OCI-LY3 (cell line): Measurements from ENCODE around the gene NINL.

ENCODE experiments used
- H2AFZ ChIP-seq: fragments of 200-600, 300-600 bp; shearing (Covaris generic); 2 replicates; pipeline ENCODE4 v1.6.0; 2014; ENCODE audit warnings: antibody characterized with exemption, low read depth, low read length
- H3K27ac ChIP-seq: fragments of 200-600, 300-600 bp; sonication (generic); 2 replicates; pipeline ENCODE4 v1.5.1; 2014; ENCODE audit warnings: mild to moderate bottlenecking, low read length, moderate library complexity, mixed read lengths
- H3K27me3 ChIP-seq: fragments of 200-600, 300-600 bp; sonication (generic); 2 replicates; pipeline ENCODE4 v1.6.1; 2014; ENCODE audit warnings: low read depth, low read length, mixed read lengths
- H3K36me3 ChIP-seq: fragments of 200-600, 300-600 bp; sonication (generic); replicated peaks from 2 replicates; pipeline ENCODE3; 2014; ENCODE audit warnings: low read depth, low read length, mixed read lengths
- H3K4me1 ChIP-seq: fragments of 300-600, 200-600 bp; sonication (generic); 2 replicates; pipeline ENCODE4 v1.6.1; 2014; ENCODE audit warnings: low read length, mixed read lengths
- H3K4me2 ChIP-seq: fragments of 200-600, 300-600 bp; sonication (generic); 2 replicates; pipeline ENCODE4 v1.6.1; 2014; ENCODE audit warnings: low read length, mixed read lengths
- H3K4me3 ChIP-seq: fragments of 300-600, 200-600 bp; sonication (generic); 2 replicates; pipeline ENCODE4 v1.5.1; 2014; ENCODE audit warnings: antibody characterized with exemption, mild to moderate bottlenecking, low read length, moderate library complexity
- H3K79me2 ChIP-seq: fragments of 300-600, 200-600 bp; shearing (Covaris generic); 2 replicates; pipeline ENCODE4 v1.6.1; 2014; ENCODE audit warnings: mild to moderate bottlenecking, low read length, mixed read lengths
- H3K9ac ChIP-seq: fragments of 300-600, 200-600 bp; shearing (Covaris generic); 2 replicates; pipeline ENCODE4 v1.6.0; 2014; ENCODE audit warnings: mild to moderate bottlenecking, low read length, moderate library complexity
- H3K9me3 ChIP-seq: fragments of 200-600, 300-600 bp; shearing (Covaris generic); 2 replicates; pipeline ENCODE4 v1.6.1; 2014; ENCODE audit warnings: low read length, mixed read lengths; ENCODE audit not compliant: insufficient read depth
- H4K20me1 ChIP-seq: fragments of 200-600, 300-600 bp; sonication (generic); 2 replicates; pipeline ENCODE4 v1.6.1; 2016; ENCODE audit warnings: low read length, mixed read lengths; ENCODE audit not compliant: insufficient read depth
- CTCF ChIP-seq: fragments of 200-600, 300-600 bp; sonication (generic); IDR thresholded peaks from 2 replicates; pipeline ENCODE4 v1.5.1; 2014; ENCODE audit warnings: antibody characterized with exemption, low read length, low read depth
- EZH2phosphoT487 ChIP-seq: fragments of 200-600 bp; shearing (Covaris generic); IDR thresholded peaks from 2 replicates; pipeline ENCODE4 v1.6.1; 2018; ENCODE audit warnings: antibody characterized with exemption, mixed run types, low read depth

Gene NINL

GRCh38 chr20:25548613-25549086 is 36.7 kb downstream of the NINL start:
- TF ChIP-seq EZH2phosphoT487 (no peak), CTCF (no peak)
- H3K36me3 ChIP-seq = no peaks in the 10 kb centered on the region
- no peaks in the 10 kb centered on the region for H3K4me1 ChIP-seq
- no peaks in the 10 kb centered on the region for H3K79me2 ChIP-seq
- no peaks in the 10 kb centered on the region for H3K27me3 ChIP-seq
- H4K20me1 ChIP-seq = no peaks in the 10 kb centered on the region
- H3K9me3 ChIP-seq = no peaks in the 10 kb centered on the region
- H3K4me2 ChIP-seq = no peak overlapping the region
- H2AFZ ChIP-seq = no peak overlapping the region
- no peak overlapping the region for H3K27ac ChIP-seq
- no peak overlapping the region for H3K4me3 ChIP-seq
- H3K9ac ChIP-seq = no peak overlapping the region

GRCh38 chr20:25547999-25548398 is 37.3 kb downstream of the NINL start:
- Histone ChIP-seq H3K36me3 (no peaks in the 10 kb centered on the region), H3K9me3 (no peaks in the 10 kb centered on the region), H3K4me1 (no peaks in the 10 kb centered on the region), H3K4me3 (no peak overlapping the region), H3K79me2 (no peaks in the 10 kb centered on the region), H4K20me1 (no peaks in the 10 kb centered on the region), H2AFZ (no peak overlapping the region), H3K27ac (no peak overlapping the region), H3K9ac (no peak overlapping the region), H3K4me2 (no peak overlapping the region), H3K27me3 (no peaks in the 10 kb centered on the region)
- TF ChIP-seq CTCF (no peak), EZH2phosphoT487 (no peak)

GRCh38 chr20:25547063-25547462 is 38.3 kb downstream of the NINL start:
- H3K4me1 ChIP-seq = peaks cover 2% of the 10 kb centered on the region
- H3K9me3 ChIP-seq = no peaks in the 10 kb centered on the region
- no peaks in the 10 kb centered on the region for H3K27me3 ChIP-seq
- no peak overlapping the region for H3K27ac ChIP-seq
- H2AFZ ChIP-seq = no peak overlapping the region
- no peak overlapping the region for H3K9ac ChIP-seq
- TF ChIP-seq EZH2phosphoT487 (no peak), CTCF (no peak)
- H4K20me1 ChIP-seq = no peaks in the 10 kb centered on the region
- H3K4me2 ChIP-seq = no peak overlapping the region
- H3K79me2 ChIP-seq = no peaks in the 10 kb centered on the region
- H3K4me3 ChIP-seq = no peak overlapping the region
- H3K36me3 ChIP-seq = no peaks in the 10 kb centered on the region

- no peak overlapping the region for H3K4me3 ChIP-seq
- no peak overlapping the region for H3K9ac ChIP-seq
- TF ChIP-seq CTCF = no peak
- H3K27me3 ChIP-seq = no peaks in the 10 kb centered on the region
- H3K9me3 ChIP-seq = no peaks in the 10 kb centered on the region
- no peaks in the 10 kb centered on the region for H4K20me1 ChIP-seq
- no peak overlapping the region for H2AFZ ChIP-seq
- no peak overlapping the region for H3K27ac ChIP-seq
- H3K4me2 ChIP-seq = no peak overlapping the region
- no peaks in the 10 kb centered on the region for H3K36me3 ChIP-seq
- no peaks in the 10 kb centered on the region for H3K79me2 ChIP-seq
- H3K4me1 ChIP-seq = peaks cover 12% of the 10 kb centered on the region
Observed at GRCh38 chr20:25546048-25546447, 39.3 kb downstream of the NINL start.
